ENCODE results near the gene SLC6A19. TPM values are rescaled to one million over a fixed set of nuclear protein-coding genes. Genes with fewer than 3 reads are reported as not detected.

SLC6A19 gene
- polyA plus RNA-seq, 1 experiment = not detected

- Histone ChIP-seq H3K4me3 (ENCODE audit: low read depth, low read length) (no peak overlapping the region), H3K36me3 (ENCODE audit: control insufficient read depth, insufficient read depth, low read length) (no peaks in the 10 kb centered on the region), H3K27me3 (ENCODE audit: control insufficient read depth, insufficient read depth, low read length) (no peaks in the 10 kb centered on the region; the same call in 1 of the 2 replicates)
- no peak for DNase-seq (ENCODE audit: low read depth)
- ChIA-PET CTCF (no interaction called here), POLR2A (no interaction called here)
- TF ChIP-seq, protein P1, sequence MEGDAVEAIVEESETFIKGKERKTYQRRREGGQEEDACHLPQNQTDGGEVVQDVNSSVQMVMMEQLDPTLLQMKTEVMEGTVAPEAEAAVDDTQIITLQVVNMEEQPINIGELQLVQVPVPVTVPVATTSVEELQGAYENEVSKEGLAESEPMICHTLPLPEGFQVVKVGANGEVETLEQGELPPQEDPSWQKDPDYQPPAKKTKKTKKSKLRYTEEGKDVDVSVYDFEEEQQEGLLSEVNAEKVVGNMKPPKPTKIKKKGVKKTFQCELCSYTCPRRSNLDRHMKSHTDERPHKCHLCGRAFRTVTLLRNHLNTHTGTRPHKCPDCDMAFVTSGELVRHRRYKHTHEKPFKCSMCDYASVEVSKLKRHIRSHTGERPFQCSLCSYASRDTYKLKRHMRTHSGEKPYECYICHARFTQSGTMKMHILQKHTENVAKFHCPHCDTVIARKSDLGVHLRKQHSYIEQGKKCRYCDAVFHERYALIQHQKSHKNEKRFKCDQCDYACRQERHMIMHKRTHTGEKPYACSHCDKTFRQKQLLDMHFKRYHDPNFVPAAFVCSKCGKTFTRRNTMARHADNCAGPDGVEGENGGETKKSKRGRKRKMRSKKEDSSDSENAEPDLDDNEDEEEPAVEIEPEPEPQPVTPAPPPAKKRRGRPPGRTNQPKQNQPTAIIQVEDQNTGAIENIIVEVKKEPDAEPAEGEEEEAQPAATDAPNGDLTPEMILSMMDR (IDR thresholded peaks at IDR 0.05; ENCODE audit: insufficient read depth, low read depth, low read length) = no peak
Observed at GRCh38 chr5:1241509-1242080, 40.2 kb downstream of the SLC6A19 start.

DNA sequence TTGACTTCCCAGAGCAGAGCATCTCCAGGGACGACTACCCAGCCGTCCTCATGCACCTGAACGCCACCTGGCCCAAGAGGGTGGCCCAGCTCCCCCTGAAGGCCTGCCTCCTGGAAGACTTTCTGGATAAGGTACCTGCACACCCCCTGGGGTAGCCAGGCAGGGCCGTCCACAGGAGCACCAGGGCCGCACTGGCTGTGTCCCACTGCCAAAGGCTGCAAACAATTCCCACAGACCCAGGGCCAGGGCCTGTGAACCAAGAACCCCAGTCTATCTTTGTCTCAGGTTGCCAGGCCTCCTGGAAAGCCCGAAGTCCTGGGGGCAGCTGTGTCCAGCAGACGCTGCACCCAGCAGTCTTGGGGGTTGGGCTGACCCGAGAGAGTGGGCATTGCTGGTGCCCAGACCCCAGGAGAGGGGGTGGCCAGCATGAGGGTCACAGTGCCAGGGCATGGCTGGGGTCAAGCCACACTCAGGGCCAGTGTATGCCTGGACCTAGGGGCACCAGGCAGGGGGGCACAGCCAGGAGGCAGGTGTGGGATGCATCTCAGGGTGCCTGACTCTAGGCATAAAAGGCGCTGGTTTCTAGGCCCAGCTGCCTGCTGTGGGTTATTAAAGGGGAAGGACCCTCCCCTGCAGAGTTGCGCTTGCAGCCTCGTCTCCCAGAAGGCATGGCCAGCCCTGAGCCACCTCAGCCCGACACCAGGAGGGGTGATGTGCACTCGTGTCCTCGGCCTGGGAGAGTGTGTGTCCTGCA, 41.5 kb downstream of the SLC6A19 start:
- TF ChIP-seq, protein P1 (IDR thresholded peaks at IDR 0.05; ENCODE audit: insufficient read depth, low read depth, low read length) = no peak
- no peak overlapping the region for H3K4me3 ChIP-seq (ENCODE audit: low read depth, low read length)
- POLR2A ChIA-PET = no interaction called here
- H3K36me3 ChIP-seq (ENCODE audit: control insufficient read depth, insufficient read depth, low read length) = no peaks in the 10 kb centered on the region
- DNase-seq (ENCODE audit: low read depth) = no peak
- CTCF ChIA-PET = no interaction called here
- peaks cover 1% of the 10 kb centered on the region; the same call in 1 of the 2 replicates for H3K27me3 ChIP-seq (ENCODE audit: control insufficient read depth, insufficient read depth, low read length)

GRCh38 chr5:1243487-1244130, 42.2 kb downstream of the SLC6A19 start:
- Histone ChIP-seq H3K4me3 (ENCODE audit: low read depth, low read length) (no peak overlapping the region), H3K36me3 (ENCODE audit: control insufficient read depth, insufficient read depth, low read length) (no peaks in the 10 kb centered on the region), H3K27me3 (ENCODE audit: control insufficient read depth, insufficient read depth, low read length) (peaks cover 1% of the 10 kb centered on the region; the same call in 1 of the 2 replicates)
- ChIA-PET POLR2A (no interaction called here), CTCF (no interaction called here)
- DNase-seq (ENCODE audit: low read depth) = no peak
- TF ChIP-seq, protein P1 (IDR thresholded peaks at IDR 0.05; ENCODE audit: insufficient read depth, low read depth, low read length) = no peak

DNA sequence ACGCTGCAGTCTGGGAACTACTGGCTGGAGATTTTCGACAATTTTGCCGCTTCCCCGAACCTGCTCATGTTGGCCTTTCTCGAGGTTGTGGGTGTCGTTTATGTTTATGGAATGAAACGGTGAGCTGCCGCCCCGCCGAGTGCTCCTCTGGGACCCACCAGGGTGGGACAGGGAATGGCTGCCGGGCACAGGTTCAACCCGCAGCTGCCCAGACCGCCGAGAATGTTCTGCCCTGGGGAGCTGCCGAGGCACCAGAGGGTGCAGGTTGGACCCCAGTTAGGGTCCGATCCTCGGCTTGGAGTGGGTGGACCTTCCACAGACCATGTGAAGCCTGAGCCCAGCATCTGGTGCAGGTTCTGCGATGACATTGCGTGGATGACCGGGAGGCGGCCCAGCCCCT, 42.9 kb downstream of the SLC6A19 start:
- H3K36me3 ChIP-seq (ENCODE audit: control insufficient read depth, insufficient read depth, low read length) = no peaks in the 10 kb centered on the region
- ChIA-PET CTCF (no interaction called here), POLR2A (no interaction called here)
- DNase-seq (ENCODE audit: low read depth) = no peak
- peaks cover 1% of the 10 kb centered on the region; the same call in 1 of the 2 replicates for H3K27me3 ChIP-seq (ENCODE audit: control insufficient read depth, insufficient read depth, low read length)
- TF ChIP-seq, protein P1 (IDR thresholded peaks at IDR 0.05; ENCODE audit: insufficient read depth, low read depth, low read length) = no peak
- no peak overlapping the region for H3K4me3 ChIP-seq (ENCODE audit: low read depth, low read length)

DNA sequence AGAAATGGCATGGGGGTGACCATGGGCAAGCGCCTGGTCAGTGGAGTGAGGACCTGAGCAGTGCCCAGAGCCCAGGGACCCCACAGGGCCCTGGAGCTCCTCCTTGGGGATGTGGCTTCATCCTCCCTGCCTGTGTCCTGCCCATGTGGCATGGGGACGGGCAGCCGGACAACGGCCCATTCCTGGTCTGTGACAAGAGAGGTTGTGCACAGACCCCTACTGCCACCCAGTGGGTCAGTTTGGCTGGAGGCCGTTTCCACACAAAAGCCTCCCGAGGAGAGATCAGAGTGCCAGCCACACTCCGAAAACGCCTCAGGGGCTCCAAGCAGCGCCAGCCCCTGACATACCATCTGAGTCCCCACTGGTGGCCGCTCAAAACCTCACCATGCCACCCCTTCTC, 43.6 kb downstream of the SLC6A19 start:
- Histone ChIP-seq H3K27me3 (ENCODE audit: control insufficient read depth, insufficient read depth, low read length) (peaks cover 1% of the 10 kb centered on the region; the same call in 1 of the 2 replicates), H3K4me3 (ENCODE audit: low read depth, low read length) (no peak overlapping the region), H3K36me3 (ENCODE audit: control insufficient read depth, insufficient read depth, low read length) (no peaks in the 10 kb centered on the region)
- POLR2A ChIA-PET = no interaction called here
- DNase-seq (ENCODE audit: low read depth) = no peak
- CTCF ChIA-PET = no interaction called here
- TF ChIP-seq, protein P1 (IDR thresholded peaks at IDR 0.05; ENCODE audit: insufficient read depth, low read depth, low read length) = no peak

Measured in BJ (cell line).